OCI-LY3 (cell line): ENCODE measurements around the gene PTPRD.
"Not testable (repeated sequence)": the region's sequence is repeated elsewhere in the genome, so short reads cannot be mapped to it uniquely, and the experiment has no call there.

Experiments
- EZH2phosphoT487 ChIP-seq: fragments of 200-600 bp; shearing (Covaris generic); IDR thresholded peaks from 2 replicates; pipeline ENCODE4 v1.6.1; 2018; ENCODE audit warnings: antibody characterized with exemption, mixed run types, low read depth
- TF ChIP-seq, protein P1 (sequence below): fragments of 200-600, 300-600 bp; sonication (generic); IDR thresholded peaks from 2 replicates; pipeline ENCODE4 v1.5.1; 2014; ENCODE audit warnings: antibody characterized with exemption, low read length, low read depth

GRCh38 chr9:9310743-9311142, 1302.1 kb downstream of the PTPRD start:
- TF ChIP-seq, protein P1, sequence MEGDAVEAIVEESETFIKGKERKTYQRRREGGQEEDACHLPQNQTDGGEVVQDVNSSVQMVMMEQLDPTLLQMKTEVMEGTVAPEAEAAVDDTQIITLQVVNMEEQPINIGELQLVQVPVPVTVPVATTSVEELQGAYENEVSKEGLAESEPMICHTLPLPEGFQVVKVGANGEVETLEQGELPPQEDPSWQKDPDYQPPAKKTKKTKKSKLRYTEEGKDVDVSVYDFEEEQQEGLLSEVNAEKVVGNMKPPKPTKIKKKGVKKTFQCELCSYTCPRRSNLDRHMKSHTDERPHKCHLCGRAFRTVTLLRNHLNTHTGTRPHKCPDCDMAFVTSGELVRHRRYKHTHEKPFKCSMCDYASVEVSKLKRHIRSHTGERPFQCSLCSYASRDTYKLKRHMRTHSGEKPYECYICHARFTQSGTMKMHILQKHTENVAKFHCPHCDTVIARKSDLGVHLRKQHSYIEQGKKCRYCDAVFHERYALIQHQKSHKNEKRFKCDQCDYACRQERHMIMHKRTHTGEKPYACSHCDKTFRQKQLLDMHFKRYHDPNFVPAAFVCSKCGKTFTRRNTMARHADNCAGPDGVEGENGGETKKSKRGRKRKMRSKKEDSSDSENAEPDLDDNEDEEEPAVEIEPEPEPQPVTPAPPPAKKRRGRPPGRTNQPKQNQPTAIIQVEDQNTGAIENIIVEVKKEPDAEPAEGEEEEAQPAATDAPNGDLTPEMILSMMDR, result not testable (repeated sequence)
- not testable (repeated sequence) for TF ChIP-seq EZH2phosphoT487
